ENCODE measurements around the gene RRP8. TPM values are rescaled to one million over a fixed set of nuclear protein-coding genes. Genes with fewer than 3 reads are reported as not detected.

The RRP8 gene
- total RNA-seq, 2 donors from 2014 or later = 25.0 to 31.5 TPM

DNA sequence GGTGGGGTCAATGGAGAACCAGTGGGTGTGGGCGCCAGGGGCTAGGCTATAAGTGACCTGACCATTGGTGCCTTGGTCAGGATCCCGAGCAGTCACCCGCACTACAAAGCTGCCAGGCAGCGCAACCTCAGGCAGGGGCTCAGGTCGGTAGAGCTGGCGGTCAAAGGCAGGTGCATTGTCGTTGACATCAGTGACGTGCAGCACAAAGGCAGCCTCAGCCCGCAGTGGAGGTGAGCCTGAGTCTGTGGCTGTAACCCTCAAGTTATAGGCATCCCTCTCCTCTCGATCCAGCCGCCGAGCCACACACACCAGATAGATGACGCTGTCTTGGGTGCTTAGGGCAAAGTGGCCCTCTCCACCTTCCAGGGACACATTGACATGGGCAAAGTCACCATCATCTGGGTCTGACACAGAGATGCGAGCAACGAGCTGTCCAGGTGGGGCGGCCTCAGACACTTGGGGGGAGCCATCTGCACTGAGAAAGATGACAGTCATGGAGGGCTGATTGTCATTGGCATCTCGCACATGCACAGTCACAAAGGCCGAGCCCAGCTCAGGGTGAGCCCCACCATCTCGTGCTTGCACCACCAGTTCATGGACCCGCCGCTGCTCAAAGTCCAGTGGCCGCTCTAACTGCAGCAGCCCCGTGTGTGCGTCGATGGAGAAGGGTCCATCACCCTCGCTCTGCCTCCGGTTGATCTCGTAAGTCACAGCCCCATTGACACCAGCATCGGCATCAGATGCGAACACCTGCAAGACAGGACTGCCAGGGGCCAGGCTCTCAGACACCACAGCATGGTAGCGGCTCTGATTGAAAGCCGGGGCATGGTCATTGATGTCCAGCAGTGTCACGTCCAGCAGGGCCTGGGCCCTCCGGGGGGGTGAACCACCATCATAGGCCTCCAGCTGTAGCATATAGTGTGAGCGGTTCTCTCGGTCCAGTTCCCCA, 36.9 kb upstream of the RRP8 start:
- no peak overlapping the region for H3K27ac Mint-ChIP-seq
- no peaks in the 10 kb centered on the region for H3K9me3 Mint-ChIP-seq
- H3K27me3 Mint-ChIP-seq (ENCODE audit: low read depth) = no peaks in the 10 kb centered on the region
- no peaks in the 10 kb centered on the region for H3K36me3 Mint-ChIP-seq (ENCODE audit: insufficient read depth in 2 of 2)
- ATAC-seq (replicated peaks in 1 of 2) (no peak), DNase-seq (no peak)
- H3K4me3 Mint-ChIP-seq = no peak overlapping the region
- peaks cover 5% of the 10 kb centered on the region for H3K4me1 Mint-ChIP-seq (ENCODE audit: low read depth)

GRCh38 chr11:6638429-6638828, 35.0 kb upstream of the RRP8 start:
- H3K4me3 Mint-ChIP-seq = no peak overlapping the region
- ATAC-seq (replicated peaks in 1 of 2) (no peak), DNase-seq (no peak)
- H3K4me1 Mint-ChIP-seq (ENCODE audit: low read depth) = peaks cover 5% of the 10 kb centered on the region
- H3K27me3 Mint-ChIP-seq (ENCODE audit: low read depth) = no peaks in the 10 kb centered on the region
- H3K36me3 Mint-ChIP-seq (ENCODE audit: insufficient read depth in 2 of 2) = no peaks in the 10 kb centered on the region
- no peak overlapping the region for H3K27ac Mint-ChIP-seq
- H3K9me3 Mint-ChIP-seq = no peaks in the 10 kb centered on the region

DNA sequence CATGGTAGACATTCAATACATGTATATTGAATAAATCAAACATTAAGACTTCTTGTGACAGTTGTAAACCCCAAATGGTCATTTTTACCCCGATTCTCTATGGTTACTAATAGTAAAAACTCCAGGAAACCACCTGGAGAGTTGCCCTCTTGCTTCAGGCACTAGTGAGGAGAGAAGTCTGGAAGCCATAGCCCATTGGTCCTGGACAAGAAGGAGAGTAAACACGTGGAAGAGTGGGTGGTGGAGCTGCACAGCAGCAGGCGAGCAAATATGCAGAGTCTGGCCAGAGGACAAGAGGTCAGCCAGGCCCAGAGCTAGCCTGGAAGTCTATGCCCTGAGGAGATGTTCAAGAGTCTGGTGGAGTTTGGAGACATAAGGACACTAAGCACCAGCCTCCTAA, 34.5 kb upstream of the RRP8 start:
- peaks cover 5% of the 10 kb centered on the region for H3K4me1 Mint-ChIP-seq (ENCODE audit: low read depth)
- no peaks in the 10 kb centered on the region for H3K36me3 Mint-ChIP-seq (ENCODE audit: insufficient read depth in 2 of 2)
- H3K9me3 Mint-ChIP-seq = no peaks in the 10 kb centered on the region
- H3K27me3 Mint-ChIP-seq (ENCODE audit: low read depth) = no peaks in the 10 kb centered on the region
- DNase-seq (no peak), ATAC-seq (replicated peaks in 1 of 2) (no peak)
- no peak overlapping the region for H3K4me3 Mint-ChIP-seq
- H3K27ac Mint-ChIP-seq = no peak overlapping the region

DNA sequence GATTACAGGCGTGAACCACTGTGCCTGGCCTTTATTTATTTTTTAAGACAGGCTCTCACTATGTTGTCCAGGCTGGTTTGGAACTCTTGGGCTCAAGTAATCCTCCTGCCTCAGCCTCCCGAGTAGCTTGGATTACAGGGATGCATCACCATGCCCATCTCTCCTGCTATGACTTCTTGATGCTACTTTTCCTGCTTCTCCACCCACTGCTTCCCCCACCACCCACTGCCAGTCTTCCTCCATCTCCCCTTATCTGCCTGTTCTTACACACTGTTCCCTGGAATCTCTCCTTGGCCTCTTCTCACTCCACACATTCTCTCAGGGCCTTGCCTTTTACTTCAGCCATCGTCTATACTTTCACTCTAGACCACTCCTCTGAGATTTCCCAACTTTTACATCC, 33.1 kb upstream of the RRP8 start:
- Mint-ChIP-seq H3K36me3 (ENCODE audit: insufficient read depth in 2 of 2) (no peaks in the 10 kb centered on the region), H3K4me3 (no peak overlapping the region), H3K27me3 (ENCODE audit: low read depth) (no peaks in the 10 kb centered on the region), H3K27ac (no peak overlapping the region), H3K9me3 (no peaks in the 10 kb centered on the region), H3K4me1 (ENCODE audit: low read depth) (peaks cover 5% of the 10 kb centered on the region)
- no peak for ATAC-seq (replicated peaks in 1 of 2)
- DNase-seq = no peak

GRCh38 chr11:6635082-6635932, 31.9 kb upstream of the RRP8 start:
- ATAC-seq (replicated peaks in 1 of 2) (peak in 1 of 2 donors; percentile 54), DNase-seq (no peak)
- Mint-ChIP-seq H3K27ac (peak overlapping the region; percentile 20), H3K4me1 (ENCODE audit: low read depth) (peaks cover 5% of the 10 kb centered on the region), H3K9me3 (no peaks in the 10 kb centered on the region), H3K36me3 (ENCODE audit: insufficient read depth in 2 of 2) (no peaks in the 10 kb centered on the region), H3K27me3 (ENCODE audit: low read depth) (no peaks in the 10 kb centered on the region), H3K4me3 (no peak overlapping the region)

- no peak overlapping the region for H3K4me3 Mint-ChIP-seq
- H3K9me3 Mint-ChIP-seq = no peaks in the 10 kb centered on the region
- ATAC-seq (replicated peaks in 1 of 2) (no peak), DNase-seq (no peak)
- H3K27ac Mint-ChIP-seq = no peak overlapping the region
- H3K36me3 Mint-ChIP-seq (ENCODE audit: insufficient read depth in 2 of 2) = no peaks in the 10 kb centered on the region
- H3K27me3 Mint-ChIP-seq (ENCODE audit: low read depth) = no peaks in the 10 kb centered on the region
- peaks cover 3% of the 10 kb centered on the region for H3K4me1 Mint-ChIP-seq (ENCODE audit: low read depth)
These were observed 31.1 kb upstream of the RRP8 start for GRCh38 chr11:6634534-6634933.

GRCh38 chr11:6633422-6634408, 30.3 kb upstream of the RRP8 start:
- no peak overlapping the region for H3K27ac Mint-ChIP-seq
- H3K9me3 Mint-ChIP-seq = no peaks in the 10 kb centered on the region
- no peaks in the 10 kb centered on the region for H3K4me1 Mint-ChIP-seq (ENCODE audit: low read depth)
- no peak for DNase-seq
- H3K36me3 Mint-ChIP-seq (ENCODE audit: insufficient read depth in 2 of 2) = no peaks in the 10 kb centered on the region
- no peak for ATAC-seq (replicated peaks in 1 of 2)
- no peak overlapping the region for H3K4me3 Mint-ChIP-seq
- H3K27me3 Mint-ChIP-seq (ENCODE audit: low read depth) = no peaks in the 10 kb centered on the region

DNA sequence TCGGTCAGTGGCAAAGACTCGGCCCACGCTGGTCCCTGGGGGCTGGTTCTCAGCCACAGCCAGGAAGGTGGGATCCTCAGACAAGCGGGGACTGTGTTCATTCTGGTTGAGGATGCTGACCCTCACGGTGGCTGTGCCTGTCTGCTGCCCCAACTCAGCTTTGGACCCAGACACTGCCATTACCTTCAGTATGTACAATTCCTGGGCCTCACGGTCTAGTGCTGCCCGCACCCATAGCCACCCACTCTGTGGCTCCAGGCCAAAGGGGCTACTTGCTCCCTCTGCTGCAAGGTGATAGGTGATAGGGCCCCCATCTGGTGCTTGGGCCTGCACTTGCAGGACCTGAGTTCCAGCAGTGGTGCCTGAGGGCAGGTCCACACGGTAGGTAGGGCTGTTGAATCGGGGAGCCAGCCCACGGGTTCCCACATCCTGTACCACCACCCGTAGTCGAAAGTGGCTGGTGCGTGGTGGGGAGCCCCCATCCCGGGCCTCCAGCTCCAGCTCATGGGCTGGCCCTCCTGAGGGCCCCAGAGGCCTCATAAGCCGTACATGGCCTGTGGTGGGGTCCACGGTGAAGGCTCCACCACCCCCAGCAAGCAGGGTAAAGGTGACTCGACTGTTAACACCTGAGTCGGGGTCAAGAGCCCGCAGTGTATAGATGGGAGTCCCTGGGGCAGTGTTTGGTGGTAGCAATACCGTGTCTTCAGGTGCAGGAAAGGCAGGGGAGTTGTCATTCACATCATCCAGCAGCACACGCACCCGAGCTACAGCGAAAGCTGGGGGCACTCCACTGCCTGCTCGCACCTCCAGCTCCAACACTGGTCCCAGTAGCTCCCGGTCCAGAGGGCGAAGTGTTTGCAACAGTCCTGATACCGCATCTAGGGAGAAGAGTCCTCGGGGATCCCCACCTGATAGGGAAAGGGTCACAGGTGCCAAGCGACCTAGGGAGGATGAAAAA, 29.0 kb upstream of the RRP8 start:
- H3K4me1 Mint-ChIP-seq (ENCODE audit: low read depth) = peaks cover 12% of the 10 kb centered on the region
- ATAC-seq (replicated peaks in 1 of 2) = peak; percentile 55 to 70
- no peaks in the 10 kb centered on the region for H3K27me3 Mint-ChIP-seq (ENCODE audit: low read depth)
- no peak overlapping the region for H3K4me3 Mint-ChIP-seq
- H3K36me3 Mint-ChIP-seq (ENCODE audit: insufficient read depth in 2 of 2) = no peaks in the 10 kb centered on the region
- DNase-seq = peak in 1 of 2 donors; percentile 28
- no peaks in the 10 kb centered on the region for H3K9me3 Mint-ChIP-seq
- H3K27ac Mint-ChIP-seq = no peak overlapping the region

- DNase-seq (no peak), ATAC-seq (replicated peaks in 1 of 2) (no peak)
- Mint-ChIP-seq H3K4me1 (ENCODE audit: low read depth) (peaks cover 19% of the 10 kb centered on the region), H3K27me3 (ENCODE audit: low read depth) (no peaks in the 10 kb centered on the region), H3K27ac (no peak overlapping the region), H3K36me3 (ENCODE audit: insufficient read depth in 2 of 2) (no peaks in the 10 kb centered on the region), H3K4me3 (no peak overlapping the region), H3K9me3 (no peaks in the 10 kb centered on the region)
These were observed 28.0 kb upstream of the RRP8 start for GRCh38 chr11:6631361-6631890.

DNA sequence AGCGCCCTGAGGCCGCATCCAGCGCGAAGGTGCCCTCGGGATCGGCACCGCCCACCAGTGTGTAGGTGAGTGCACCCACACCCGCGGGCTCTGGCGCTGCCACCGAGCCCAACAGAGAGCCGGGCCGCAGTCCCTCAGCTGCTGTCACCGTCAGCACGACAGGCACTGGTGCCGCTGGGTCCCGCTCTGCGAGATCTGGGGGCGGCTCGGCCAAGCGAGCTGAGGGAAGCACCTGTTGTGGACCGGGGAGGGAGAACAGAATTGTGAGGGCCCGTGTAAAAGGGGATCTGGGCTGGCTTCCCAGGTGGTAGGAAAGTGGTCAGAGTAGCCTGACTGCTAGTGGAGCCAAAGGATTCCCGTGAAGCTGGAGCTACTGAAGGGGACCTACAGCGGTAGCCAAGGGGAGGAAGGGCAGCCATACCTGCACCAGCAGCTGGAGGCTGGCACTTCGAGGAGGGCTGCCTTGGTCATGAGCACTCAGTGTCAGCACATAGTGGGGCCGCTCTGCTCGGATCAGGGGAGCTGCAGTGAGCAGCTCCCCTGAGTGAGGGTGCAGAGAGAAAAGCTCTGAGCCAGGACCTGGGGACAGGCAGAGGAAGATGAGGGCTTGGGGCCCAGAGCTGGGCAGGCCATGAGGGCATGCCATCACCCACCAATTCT, 27.3 kb upstream of the RRP8 start:
- Mint-ChIP-seq H3K9me3 (no peaks in the 10 kb centered on the region), H3K4me1 (ENCODE audit: low read depth) (peaks cover 20% of the 10 kb centered on the region), H3K27me3 (ENCODE audit: low read depth) (no peaks in the 10 kb centered on the region), H3K36me3 (ENCODE audit: insufficient read depth in 2 of 2) (no peaks in the 10 kb centered on the region), H3K27ac (no peak overlapping the region), H3K4me3 (no peak overlapping the region)
- ATAC-seq (replicated peaks in 1 of 2) (no peak), DNase-seq (no peak)

DNA sequence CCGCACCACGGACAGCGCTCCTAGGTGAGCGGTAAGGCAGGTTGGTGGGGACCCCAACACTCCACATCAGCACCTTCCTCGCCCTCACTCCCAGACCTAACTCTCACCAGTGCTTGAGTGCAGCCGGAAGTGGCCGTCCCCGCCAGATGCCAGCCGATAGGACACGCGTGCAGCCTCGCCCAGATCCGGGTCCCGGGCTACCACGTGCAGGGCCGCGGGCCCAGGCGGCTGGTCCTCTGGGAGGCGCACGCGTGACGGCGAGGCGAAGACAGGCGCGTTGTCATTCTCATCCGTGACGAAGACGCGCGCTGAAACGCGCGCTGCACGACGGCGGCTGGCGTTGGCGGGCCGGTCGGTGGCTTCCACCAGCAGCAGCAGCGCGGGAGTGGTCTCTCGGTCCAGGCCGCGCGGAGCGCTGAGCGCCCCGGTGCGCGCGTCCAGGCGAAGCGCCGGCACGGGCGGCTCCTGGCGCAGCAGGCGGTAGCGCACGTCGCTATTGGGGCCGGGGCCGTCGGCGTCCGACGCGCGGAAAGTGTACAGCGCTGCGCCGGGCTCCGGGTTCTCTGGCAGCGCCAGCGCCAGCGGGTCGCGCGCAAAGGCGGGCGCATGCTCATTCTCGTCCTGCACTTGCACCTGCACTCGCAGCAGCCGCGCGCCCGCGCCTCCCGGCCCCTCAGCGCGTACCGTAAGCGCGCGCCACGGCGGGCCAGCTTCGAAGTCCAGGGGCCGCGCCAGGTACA, 26.6 kb upstream of the RRP8 start:
- Mint-ChIP-seq H3K36me3 (ENCODE audit: insufficient read depth in 2 of 2) (no peaks in the 10 kb centered on the region), H3K27ac (no peak overlapping the region), H3K9me3 (no peaks in the 10 kb centered on the region), H3K27me3 (ENCODE audit: low read depth) (no peaks in the 10 kb centered on the region), H3K4me3 (no peak overlapping the region), H3K4me1 (ENCODE audit: low read depth) (peaks cover 20% of the 10 kb centered on the region)
- DNase-seq (no peak), ATAC-seq (replicated peaks in 1 of 2) (no peak)
